Calu3 (cell line): ENCODE data around the gene S1PR1. TPM values are rescaled to one million over a fixed set of nuclear protein-coding genes. Genes with fewer than 3 reads are reported as not detected.

Source experiments
- BruUV-seq: library from RNA; stranded (reverse); fragments of 400-500 nt; replicated peaks from 2 replicates; lab custom pipeline; 2021; lab: Mats Ljungman, UMichigan
- CTCF ChIA-PET: fragments of 300-600 bp; sonication (Branson Sonifier 250); formaldehyde crosslinking; loops from one replicate; lab custom pipeline; 2022; ENCODE audit warnings: antibody characterized with exemption; lab: Charles Lee
- DNase-seq: peaks from one replicate; pipeline ENCODE4 v3.0.0; 2022
- H3K27ac Mint-ChIP-seq: one replicate; pipeline ENCODE4 v1.8.0; 2022; ENCODE audit warnings: mixed read lengths; ENCODE audit not compliant: unreplicated experiment
- H3K27me3 Mint-ChIP-seq: one replicate; pipeline ENCODE4 v1.8.0; 2022; ENCODE audit warnings: mixed read lengths; ENCODE audit not compliant: unreplicated experiment
- H3K36me3 Mint-ChIP-seq: one replicate; pipeline ENCODE4 v1.8.0; 2022; ENCODE audit warnings: mild to moderate bottlenecking, moderate library complexity, mixed read lengths; ENCODE audit not compliant: insufficient read depth, unreplicated experiment
- H3K4me1 Mint-ChIP-seq: one replicate; pipeline ENCODE4 v1.8.0; 2022; ENCODE audit warnings: mild to moderate bottlenecking, low read depth, mixed read lengths; ENCODE audit not compliant: unreplicated experiment
- H3K4me3 Mint-ChIP-seq: one replicate; pipeline ENCODE4 v1.8.0; 2022; ENCODE audit warnings: mild to moderate bottlenecking, low read depth, moderate library complexity, mixed read lengths; ENCODE audit not compliant: unreplicated experiment
- H3K9me3 Mint-ChIP-seq: one replicate; pipeline ENCODE4 v1.8.0; 2022; ENCODE audit warnings: low read depth, mixed read lengths; ENCODE audit not compliant: unreplicated experiment
- CTCF ChIP-seq: fragments of 200-600 bp; IDR thresholded peaks from one replicate; pipeline ENCODE4 v1.8.0; 2022; ENCODE audit warnings: antibody characterized with exemption; ENCODE audit not compliant: unreplicated experiment
- intact Hi-C: fragments of 100-400 bp; cut with micrococcal nuclease; formaldehyde crosslinking; loops from one replicate; pipeline ENCODE4 v1.10.0; 2022; ENCODE audit not compliant: unreplicated experiment
- total RNA-seq: library from RNA; stranded (reverse); gene quantifications from 2 replicates; pipeline ENCODE4 v1.2.3, GENCODE V29; 2022

S1PR1 gene
- total RNA-seq, 1 experiment from 2014 or later, result not detected

- no peak overlapping the region for H3K4me3 Mint-ChIP-seq
- H3K27me3 Mint-ChIP-seq, result no peaks in the 10 kb centered on the region
- CTCF ChIA-PET, result no interaction called here
- H3K27ac Mint-ChIP-seq, result no peak overlapping the region
- H3K36me3 Mint-ChIP-seq, result no peaks in the 10 kb centered on the region
- intact Hi-C loops, result no loop called here
- TF ChIP-seq CTCF, result no peak
- DNase-seq, result no peak
- no peaks in the 10 kb centered on the region for H3K9me3 Mint-ChIP-seq
- no TSS peak for BruUV-seq
- peaks cover 25% of the 10 kb centered on the region for H3K4me1 Mint-ChIP-seq
Observed at GRCh38 chr1:101261623-101262022, 24.8 kb downstream of the S1PR1 start.

GRCh38 chr1:101262060-101262459 lies 25.2 kb downstream of the S1PR1 start:
- intact Hi-C loops, result no loop called here
- peaks cover 25% of the 10 kb centered on the region for H3K4me1 Mint-ChIP-seq
- no peaks in the 10 kb centered on the region for H3K27me3 Mint-ChIP-seq
- no peak for DNase-seq
- no peaks in the 10 kb centered on the region for H3K36me3 Mint-ChIP-seq
- H3K27ac Mint-ChIP-seq, result no peak overlapping the region
- H3K9me3 Mint-ChIP-seq, result no peaks in the 10 kb centered on the region
- CTCF ChIA-PET, result no interaction called here
- no peak for TF ChIP-seq CTCF
- BruUV-seq, result no TSS peak
- H3K4me3 Mint-ChIP-seq, result no peak overlapping the region

GRCh38 chr1:101262630-101263348 lies 26.0 kb downstream of the S1PR1 start:
- DNase-seq, result no peak
- no peaks in the 10 kb centered on the region for H3K27me3 Mint-ChIP-seq
- peaks cover 23% of the 10 kb centered on the region for H3K4me1 Mint-ChIP-seq
- no TSS peak for BruUV-seq
- CTCF ChIA-PET, result no interaction called here
- H3K36me3 Mint-ChIP-seq, result no peaks in the 10 kb centered on the region
- H3K4me3 Mint-ChIP-seq, result no peak overlapping the region
- H3K9me3 Mint-ChIP-seq, result no peaks in the 10 kb centered on the region
- intact Hi-C loops, result no loop called here
- no peak for TF ChIP-seq CTCF
- no peak overlapping the region for H3K27ac Mint-ChIP-seq

- intact Hi-C loops, result no loop called here
- peaks cover 16% of the 10 kb centered on the region for H3K4me1 Mint-ChIP-seq
- no peaks in the 10 kb centered on the region for H3K9me3 Mint-ChIP-seq
- CTCF ChIA-PET, result no interaction called here
- BruUV-seq, result no TSS peak
- no peak overlapping the region for H3K27ac Mint-ChIP-seq
- H3K27me3 Mint-ChIP-seq, result no peaks in the 10 kb centered on the region
- TF ChIP-seq CTCF, result no peak
- no peak overlapping the region for H3K4me3 Mint-ChIP-seq
- H3K36me3 Mint-ChIP-seq, result no peaks in the 10 kb centered on the region
- no peak for DNase-seq
Observed at GRCh38 chr1:101264697-101265096, 27.9 kb downstream of the S1PR1 start.
